AG04450 (cell line): ENCODE data around the gene COA5. TPM values are rescaled to one million over a fixed set of nuclear protein-coding genes. Genes with fewer than 3 reads are reported as not detected.

Experiments used
- CTCF ChIA-PET: fragments of 300-600, 350-600 bp; formaldehyde crosslinking; extraction: SDS; loops from one replicate; lab custom pipeline; 2022; ENCODE audit warnings: antibody characterized with exemption, inconsistent platforms; lab: Charles Lee
- POLR2A ChIA-PET: fragments of 350-600 bp; formaldehyde crosslinking; extraction: SDS; loops from one replicate; lab custom pipeline; 2021; ENCODE audit warnings: antibody characterized with exemption, inconsistent platforms; lab: Yijun Ruan, JAX
- DNase-seq: peaks from one replicate; pipeline ENCODE4 v3.0.0-alpha.2; 2011; ENCODE audit warnings: low read depth, low spot score
- H3K27ac ChIP-seq: one replicate; pipeline ENCODE4 v1.5.1; 2012; ENCODE audit warnings: low read depth, low read length, control low read depth
- H3K27me3 ChIP-seq: one replicate; pipeline ENCODE4 v1.6.0; 2012; ENCODE audit warnings: low read length; ENCODE audit not compliant: control insufficient read depth, insufficient read depth
- H3K4me3 ChIP-seq: 2 replicates; pipeline ENCODE4 v1.5.1; 2011; ENCODE audit warnings: mild to moderate bottlenecking, low read depth, low read length, control low read depth
- H3K9me3 ChIP-seq: 2 replicates; pipeline ENCODE4 v1.5.1; 2012; ENCODE audit warnings: low read length; ENCODE audit not compliant: control insufficient read depth, insufficient read depth
- polyA plus RNA-seq: library from polyadenylated mRNA; depleted of rRNA; stranded (reverse); fragments of >200 nt; gene quantifications from 2 replicates; pipeline ENCODE4 v1.2.3, GENCODE V29; 2011
- TF ChIP-seq, protein P1 (sequence below): IDR thresholded peaks from 2 replicates; pipeline ENCODE4 v1.5.1; 2011; ENCODE audit warnings: low read depth, low read length, control low read depth, inconsistent platforms

COA5 gene
- polyA plus RNA-seq, 1 experiment: 27.4 TPM

- H3K27me3 ChIP-seq: no peaks in the 10 kb centered on the region
- DNase-seq: no peak
- TF ChIP-seq, protein P1, sequence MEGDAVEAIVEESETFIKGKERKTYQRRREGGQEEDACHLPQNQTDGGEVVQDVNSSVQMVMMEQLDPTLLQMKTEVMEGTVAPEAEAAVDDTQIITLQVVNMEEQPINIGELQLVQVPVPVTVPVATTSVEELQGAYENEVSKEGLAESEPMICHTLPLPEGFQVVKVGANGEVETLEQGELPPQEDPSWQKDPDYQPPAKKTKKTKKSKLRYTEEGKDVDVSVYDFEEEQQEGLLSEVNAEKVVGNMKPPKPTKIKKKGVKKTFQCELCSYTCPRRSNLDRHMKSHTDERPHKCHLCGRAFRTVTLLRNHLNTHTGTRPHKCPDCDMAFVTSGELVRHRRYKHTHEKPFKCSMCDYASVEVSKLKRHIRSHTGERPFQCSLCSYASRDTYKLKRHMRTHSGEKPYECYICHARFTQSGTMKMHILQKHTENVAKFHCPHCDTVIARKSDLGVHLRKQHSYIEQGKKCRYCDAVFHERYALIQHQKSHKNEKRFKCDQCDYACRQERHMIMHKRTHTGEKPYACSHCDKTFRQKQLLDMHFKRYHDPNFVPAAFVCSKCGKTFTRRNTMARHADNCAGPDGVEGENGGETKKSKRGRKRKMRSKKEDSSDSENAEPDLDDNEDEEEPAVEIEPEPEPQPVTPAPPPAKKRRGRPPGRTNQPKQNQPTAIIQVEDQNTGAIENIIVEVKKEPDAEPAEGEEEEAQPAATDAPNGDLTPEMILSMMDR: no peak
- no peak overlapping the region for H3K4me3 ChIP-seq
- no peak overlapping the region for H3K27ac ChIP-seq
- POLR2A ChIA-PET: no interaction called here
- no peaks in the 10 kb centered on the region; the same call in 1 of the 2 replicates for H3K9me3 ChIP-seq
- CTCF ChIA-PET: no interaction called here
Observed at GRCh38 chr2:98588880-98589431, 19.4 kb downstream of the COA5 start.

- no peaks in the 10 kb centered on the region for H3K27me3 ChIP-seq
- ChIA-PET POLR2A (no interaction called here), CTCF (interaction anchor here (1.7 kb wide), 1 partner anchor 15 kb away, joined by 5 read pairs; no protein-coding TSS in a partner anchor)
- DNase-seq: no peak
- TF ChIP-seq, protein P1: no peak
- H3K27ac ChIP-seq: no peak overlapping the region
- H3K9me3 ChIP-seq: no peaks in the 10 kb centered on the region
- H3K4me3 ChIP-seq: no peak overlapping the region
Observed at GRCh38 chr2:98586551-98587140, 21.7 kb downstream of the COA5 start.

DNA sequence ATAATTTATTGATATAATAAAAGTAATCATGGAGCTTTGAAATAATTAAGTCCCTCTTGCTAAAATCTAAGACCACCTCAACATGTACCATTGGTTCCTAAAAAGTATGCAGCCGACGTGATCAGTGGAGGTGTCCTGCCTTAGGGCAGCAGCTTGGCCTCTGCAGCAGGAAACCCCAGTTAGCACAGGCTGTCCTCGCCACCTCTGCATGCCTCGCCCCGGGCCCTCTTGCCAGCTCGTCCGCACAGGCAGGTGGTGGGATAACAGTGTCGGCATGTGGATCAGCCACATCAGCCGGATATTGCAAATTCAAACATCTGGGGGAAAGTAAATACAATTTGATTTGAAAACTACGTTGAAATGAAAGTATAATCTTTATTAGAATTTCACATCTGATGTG is 22.9 kb downstream of the COA5 start:
- Histone ChIP-seq H3K9me3 (no peaks in the 10 kb centered on the region), H3K27me3 (no peaks in the 10 kb centered on the region), H3K4me3 (no peak overlapping the region), H3K27ac (no peak overlapping the region)
- ChIA-PET POLR2A (no interaction called here), CTCF (interaction anchor here (1.7 kb wide), 1 partner anchor 16 kb away, joined by 5 read pairs; no protein-coding TSS in a partner anchor)
- TF ChIP-seq, protein P1: no peak
- no peak for DNase-seq

- TF ChIP-seq, protein P1: no peak
- H3K9me3 ChIP-seq: no peaks in the 10 kb centered on the region
- ChIA-PET POLR2A (no interaction called here), CTCF (no interaction called here)
- H3K27ac ChIP-seq: no peak overlapping the region
- DNase-seq: no peak
- H3K27me3 ChIP-seq: no peaks in the 10 kb centered on the region
- H3K4me3 ChIP-seq: no peak overlapping the region
Observed at GRCh38 chr2:98583816-98584618, 24.3 kb downstream of the COA5 start.

DNA sequence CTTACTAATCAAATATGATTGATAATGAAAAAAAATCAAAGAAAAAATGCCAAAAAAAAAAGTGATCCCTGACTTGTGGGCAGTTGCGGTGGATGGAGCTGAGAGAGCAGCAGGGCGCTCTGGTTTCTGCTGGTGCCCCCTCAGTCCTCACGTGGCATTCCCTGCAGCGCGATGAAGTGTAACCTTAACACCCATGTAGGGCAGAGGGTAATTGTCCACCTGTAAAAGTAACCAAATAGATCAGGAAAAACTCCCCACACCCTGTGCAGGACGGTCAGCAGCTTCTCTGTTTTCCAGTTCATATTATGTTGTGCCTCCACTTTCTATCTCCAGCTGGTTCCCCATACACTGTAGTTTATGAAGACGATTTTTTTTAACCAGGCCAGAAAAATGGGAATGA is 25.0 kb downstream of the COA5 start:
- ChIA-PET POLR2A (no interaction called here), CTCF (no interaction called here)
- TF ChIP-seq, protein P1: no peak
- Histone ChIP-seq H3K27ac (no peak overlapping the region), H3K4me3 (no peak overlapping the region), H3K9me3 (no peaks in the 10 kb centered on the region), H3K27me3 (no peaks in the 10 kb centered on the region)
- no peak for DNase-seq
